Right lobe of liver (tissue), 6 donors: ENCODE results near the gene BAHCC1. TPM values are rescaled to one million over a fixed set of nuclear protein-coding genes. Genes with fewer than 3 reads are reported as not detected.

Source experiments
- ATAC-seq, 4 donors: fragments of 200-7000 bp; cut with Tn5 transposase; one replicate each; pipeline ENCODE4 v1.9.1; 2020; ENCODE audit warnings: mild to moderate bottlenecking in 4 of 4, moderate library complexity in 4 of 4
- DNase-seq, 3 donors: peaks; one replicate each; pipeline ENCODE4 v3.0.0-alpha.2; 2020
- H3K27ac ChIP-seq, 3 donors: fragments of 200-600 bp; one replicate each; pipeline ENCODE4 v1.8.0; 2022
- H3K27me3 ChIP-seq, 2 donors: fragments of 200-600 bp; one replicate each; pipeline ENCODE4 v1.8.0; 2022
- H3K36me3 ChIP-seq, 4 donors: fragments of 200-600 bp; sonication (generic) in 1 of 4; one replicate each; pipeline versions ENCODE4 v1.5.1 to v1.8.0; 2017 to 2022; ENCODE audit warnings: control low read depth in 1 of 4
- H3K4me1 ChIP-seq, 4 donors: fragments of 200-600 bp; sonication (generic) in 1 of 4; one replicate each; pipeline versions ENCODE4 v1.5.1 to v1.8.0; 2017 to 2022; ENCODE audit warnings: control low read depth in 1 of 4
- H3K4me3 ChIP-seq, 3 donors: fragments of 200-600 bp; one replicate each; pipeline ENCODE4 v1.8.0; 2022
- H3K9me3 ChIP-seq, 4 donors: fragments of 200-600 bp; sonication (generic) in 1 of 4; one replicate each; pipeline versions ENCODE4 v1.5.1 to v1.8.0; 2017 to 2022; ENCODE audit warnings: control low read depth in 1 of 4
- CTCF ChIP-seq, 4 donors: fragments of 200-600 bp in 3 of 4; fragments of 450-650 bp in 1 of 4; IDR thresholded peaks; one replicate each; pipeline versions ENCODE4 v1.5.1 to v1.8.0; 2016 to 2022; ENCODE audit warnings: antibody characterized with exemption in 4 of 4, mild to moderate bottlenecking in 2 of 4
- POLR2A ChIP-seq: fragments of 450-650 bp; IDR thresholded peaks from one replicate; pipeline ENCODE4 v1.6.1; 2017; ENCODE audit warnings: antibody characterized with exemption, mild to moderate bottlenecking
- WGBS: methylation state at CpG from one replicate; pipeline ENCODE4 v1.1.6; 2018; ENCODE audit warnings: low coverage, low lambda C conversion rate; ENCODE audit not compliant: insufficient coverage; ENCODE audit errors: missing lambda C conversion rate; 5-methylcytosine and 5-hydroxymethylcytosine counted together
- intact Hi-C, 2 donors: fragments of 100-400 bp; cut with DNase I; formaldehyde crosslinking; loops; one replicate each; pipeline versions ENCODE4 v1.11.2 to v1.14.1; 2022
- microRNA-seq, 2 donors: library from miRNA; unstranded; fragments of <30 nt; microRNA quantifications; one replicate each; pipeline ENCODE4, GENCODE V29; 2019 to 2020
- small RNA-seq, 2 experiments: library from RNA; depleted of rRNA; stranded (forward); fragments of <200 nt; gene quantifications; one replicate each; pipeline ENCODE3, GENCODE V24; 2016
- total RNA-seq, 6 experiments: library from RNA; depleted of rRNA in 2 of 6; stranded (reverse); fragments of >200 nt in 2 of 6; fragmentation: NEBNext Ultra II Directional in 3 of 6; extraction: Animal tissue kit (Norgen Biotek cat#: 25700) in 3 of 6; gene quantifications; one replicate each; pipeline versions ENCODE4 v1.1.0 to v1.2.4, GENCODE V29; 2016 to 2023
- donor health status: DM: no; HTN: yes; CAD: no.
- donor health status: DM: no; HTN: no; CAD: no.
- donor health status: DM: no; HTN: no; CAD: no.
- donor health status: DM: no; HTN: yes; CAD: no.
- donor health status: DM: no; HTN: yes; CAD: no.

Gene BAHCC1
- total RNA-seq, 6 experiments from 2014 or later = 2.5 to 6.4 (median 4.9) TPM

- DNase-seq (peak; percentile 66 to 75 (median 72)), ATAC-seq (peak; percentile 11 to 41 (median 26))
- peak overlapping the region; percentile 82 to 96 (median 95) for H3K4me3 ChIP-seq
- no peaks in the 10 kb centered on the region for H3K9me3 ChIP-seq
- H3K27ac ChIP-seq = peak overlapping the region; percentile 99 to 100 (median 99)
- intact Hi-C loops = no loop called here
- 2% methylated on average over 10 of the region's 64 CpGs for WGBS
- H3K4me1 ChIP-seq = peaks cover 0 to 42% (median 6%) of the 10 kb centered on the region in 4 donors
- no peaks in the 10 kb centered on the region for H3K27me3 ChIP-seq
- TF ChIP-seq POLR2A (no peak), CTCF (IDR thresholded peaks at IDR 0.05) (no peak)
- peaks cover 12 to 21% (median 20%) of the 10 kb centered on the region in 4 donors for H3K36me3 ChIP-seq
These were observed 118.7 kb downstream of the BAHCC1 start for GRCh38 chr17:81513753-81514488.

GRCh38 chr17:81514489-81514738, 119.2 kb downstream of the BAHCC1 start:
- WGBS = no CpG with 5 or more reads among the region's 34 CpGs
- peak overlapping the region; percentile 99 to 100 (median 99) for H3K27ac ChIP-seq
- peaks cover 12 to 21% (median 19%) of the 10 kb centered on the region in 4 donors for H3K36me3 ChIP-seq
- H3K4me3 ChIP-seq = peak overlapping the region; percentile 82 to 96 (median 95)
- ATAC-seq (no peak), DNase-seq (no peak)
- H3K4me1 ChIP-seq = peaks cover 0 to 42% (median 6%) of the 10 kb centered on the region in 4 donors
- no peaks in the 10 kb centered on the region for H3K9me3 ChIP-seq
- intact Hi-C loops = no loop called here
- no peaks in the 10 kb centered on the region for H3K27me3 ChIP-seq
- no peak for TF ChIP-seq POLR2A
- no peak for TF ChIP-seq CTCF (IDR thresholded peaks at IDR 0.05)

GRCh38 chr17:81514739-81515529, 119.7 kb downstream of the BAHCC1 start:
- peak; percentile 3 to 48 (median 34) for ATAC-seq
- intact Hi-C loops = no loop called here
- no peaks in the 10 kb centered on the region for H3K9me3 ChIP-seq
- peak; percentile 68 to 87 (median 78) for DNase-seq
- no peak for TF ChIP-seq CTCF (IDR thresholded peaks at IDR 0.05)
- peak; percentile 75 for TF ChIP-seq POLR2A
- H3K27ac ChIP-seq = peak overlapping the region; percentile 99 to 100 (median 99)
- H3K27me3 ChIP-seq = no peaks in the 10 kb centered on the region
- 7% methylated on average over 17 of the region's 82 CpGs for WGBS
- peaks cover 11 to 21% (median 17%) of the 10 kb centered on the region in 4 donors for H3K36me3 ChIP-seq
- H3K4me3 ChIP-seq = peak overlapping the region; percentile 82 to 96 (median 95)
- H3K4me1 ChIP-seq = peaks cover 0 to 38% (median 6%) of the 10 kb centered on the region in 4 donors

GRCh38 chr17:81515530-81516041, 120.3 kb downstream of the BAHCC1 start:
- H3K4me1 ChIP-seq = peaks cover 0 to 31% (median 3%) of the 10 kb centered on the region in 4 donors
- DNase-seq (peak; percentile 47 to 62 (median 54)), ATAC-seq (no peak)
- 67% methylated on average over 15 of the region's 19 CpGs for WGBS
- peak overlapping the region; percentile 82 to 96 (median 95) for H3K4me3 ChIP-seq
- H3K36me3 ChIP-seq = peaks cover 5 to 14% (median 12%) of the 10 kb centered on the region in 4 donors
- TF ChIP-seq POLR2A = no peak
- TF ChIP-seq CTCF (IDR thresholded peaks at IDR 0.05) = no peak
- intact Hi-C loops = no loop called here
- no peaks in the 10 kb centered on the region for H3K27me3 ChIP-seq
- no peaks in the 10 kb centered on the region for H3K9me3 ChIP-seq
- peak overlapping the region in 2 of 3 donors; percentile 29 to 100 for H3K27ac ChIP-seq

Small RNA genes within 50 kb of the gene (microRNA-seq; reads per million reads assigned to microRNA genes)
- gene MIR3186 (0 reads per million in 2 donors), gene MIR4740 (0 to 0.58 reads per million in 2 donors)

Small RNA genes within 50 kb of the gene (small RNA-seq; reads per million reads assigned to genes)
- gene MIR3186 (0 reads per million in 2 experiments), gene MIR4740 (0 reads per million in 2 experiments)

Other genes starting within 250 kb of the BAHCC1 start
- gene PVALEF, start 229.9 kb upstream of the BAHCC1 start, total RNA-seq = not detected
- 1 to 10 TPM in 2 of 6 experiments, under 1 TPM in 4; 0.31 to 1.2 (median 0.86) TPM for gene AATK, start 229.2 kb upstream of the BAHCC1 start, total RNA-seq
- 1 to 10 TPM; 1.5 to 4.3 (median 2.1) TPM for gene CEP131, start 172.5 kb upstream of the BAHCC1 start, total RNA-seq
- gene TEPSIN, start 156.4 kb upstream of the BAHCC1 start, total RNA-seq = 10 to 100 TPM; 11.9 to 27.6 (median 18.1) TPM
- gene NDUFAF8, start 156.1 kb upstream of the BAHCC1 start, total RNA-seq = 10 to 100 TPM; 15.7 to 35.9 (median 23.3) TPM
- gene SLC38A10, start 100.2 kb upstream of the BAHCC1 start, total RNA-seq = 100 to 1,000 TPM in 1 of 6 experiments, 10 to 100 TPM in 5; 60.9 to 104 (median 86.1) TPM
- gene ACTG1, start 117.3 kb downstream of the BAHCC1 start, total RNA-seq = 1,000 to 10,000 TPM in 3 of 6 experiments, 100 to 1,000 TPM in 3; 218 to 2,508 (median 1,326) TPM
- under 1 TPM in 1 of 6 experiments, not detected in 5; 0.22 TPM for gene FSCN2, start 132.9 kb downstream of the BAHCC1 start, total RNA-seq
- 10 to 100 TPM; 13.1 to 17.1 (median 15.2) TPM for gene FAAP100, start 156.9 kb downstream of the BAHCC1 start, total RNA-seq
- 10 to 100 TPM; 46.5 to 63.2 (median 55.8) TPM for gene NPLOC4, start 241.7 kb downstream of the BAHCC1 start, total RNA-seq
- gene TSPAN10, start 241.7 kb downstream of the BAHCC1 start, total RNA-seq = 1 to 10 TPM in 1 of 6 experiments, under 1 TPM in 5; 0.18 to 1.2 (median 0.62) TPM